Thyroid gland (tissue), 4 donors: ENCODE measurements around the gene NCAPG.

ENCODE experiments used
- CTCF ChIP-seq, 6 experiments: fragments of 200-600 bp in 3 of 6; fragments of 450-650 bp in 3 of 6; sonication (generic) in 3 of 6; IDR thresholded peaks; one replicate each; pipeline ENCODE4 v1.5.1; 2016 to 2019; ENCODE audit warnings: antibody characterized with exemption in 6 of 6, mild to moderate bottlenecking in 2 of 6, inconsistent platforms in 1 of 6, moderate library complexity in 1 of 6
- POLR2A ChIP-seq, 2 donors: fragments of 450-650 bp; IDR thresholded peaks; one replicate each; pipeline ENCODE4 v1.6.1; 2017; ENCODE audit warnings: antibody characterized with exemption in 2 of 2, mild to moderate bottlenecking in 2 of 2, moderate library complexity in 1 of 2

GRCh38 chr4:17770845-17771244 is 39.9 kb upstream of the NCAPG start:
- TF ChIP-seq CTCF (IDR thresholded peaks at IDR 0.05) (no peak), POLR2A (IDR thresholded peaks at IDR 0.05) (no peak)
